GM19395 (cell line): ENCODE measurements around the gene AADACL4.

ENCODE experiments used
- ATAC-seq: cut with Tn5 transposase; IDR thresholded peaks from one replicate; pipeline ENCODE4 v1.9.1; 2021; ENCODE audit warnings: mild to moderate bottlenecking, moderate library complexity; ENCODE audit not compliant: unreplicated experiment

Gene AADACL4

DNA sequence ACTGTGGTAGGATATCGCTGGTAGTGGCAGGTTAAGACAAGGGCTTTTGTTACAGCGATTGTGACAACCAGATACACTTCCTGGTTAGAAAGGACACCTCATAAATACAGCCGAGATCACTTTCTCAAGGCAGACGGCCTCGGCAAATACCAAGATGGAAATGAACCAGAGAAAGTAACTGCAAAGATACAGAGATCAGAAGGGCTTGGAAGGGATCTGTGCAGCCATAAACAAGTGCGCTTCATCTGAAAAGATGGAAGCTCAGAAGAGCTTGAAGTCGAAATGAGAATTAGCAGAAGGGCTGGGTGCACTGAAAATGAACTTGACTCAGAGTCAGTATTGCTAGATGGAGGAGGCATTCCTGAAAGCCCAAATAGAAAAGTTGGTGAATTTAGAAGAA lies 32.9 kb upstream of the AADACL4 start:
- no peak for ATAC-seq

DNA sequence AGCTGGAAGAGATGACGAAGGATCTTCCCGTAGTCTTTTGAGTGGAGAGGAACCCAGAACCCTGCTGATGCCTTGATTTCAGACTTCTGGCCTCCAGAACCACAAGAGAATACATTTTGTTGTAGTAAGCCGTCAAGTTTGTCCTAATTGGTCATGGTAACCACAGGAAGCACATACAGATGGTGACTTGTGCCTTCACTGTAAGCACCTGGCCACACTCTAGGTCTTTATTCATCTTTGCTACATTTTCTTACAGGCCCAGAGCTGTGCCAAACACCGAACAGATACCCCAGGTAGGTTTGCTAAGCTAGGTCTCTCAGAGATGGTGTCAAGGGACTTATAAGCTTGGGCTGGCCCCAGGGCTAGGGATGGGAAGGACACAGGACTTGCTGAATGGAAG lies 30.7 kb upstream of the AADACL4 start:
- no peak for ATAC-seq

DNA sequence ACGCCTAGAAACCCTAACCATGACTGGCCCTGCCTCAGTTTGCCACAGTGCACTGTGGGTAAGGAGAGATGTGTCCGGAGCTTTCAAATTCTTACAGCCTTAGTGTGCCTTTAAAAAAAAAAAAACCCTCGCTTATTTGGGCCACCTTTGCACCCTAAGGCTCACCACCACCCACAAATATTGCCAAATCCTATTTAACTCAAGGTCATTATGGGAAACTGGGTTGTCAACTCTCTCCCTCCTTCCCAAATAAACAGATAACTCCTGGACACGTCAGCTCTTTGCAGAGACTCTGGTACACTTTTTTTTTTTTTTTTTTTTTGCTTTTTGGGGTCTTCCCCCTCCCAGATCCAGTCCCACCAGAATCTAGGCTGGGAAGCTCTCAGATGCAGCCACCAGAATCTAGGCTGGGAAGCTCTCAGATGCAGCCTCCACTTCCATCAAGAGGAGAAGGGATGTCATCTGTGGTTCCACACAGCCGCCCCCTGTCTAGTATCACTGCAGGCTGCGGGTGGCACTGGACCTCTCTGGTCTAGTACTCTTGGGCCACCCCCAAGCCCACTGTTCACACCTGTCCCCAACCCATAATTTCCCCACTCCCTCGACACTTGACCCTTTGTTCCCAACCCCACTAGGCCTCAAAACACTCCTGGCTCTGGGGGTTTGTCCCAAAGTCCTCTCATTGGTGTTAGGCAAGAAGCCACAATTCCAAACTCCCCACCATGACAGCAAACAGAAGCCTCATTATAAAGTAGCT lies 29.3 kb upstream of the AADACL4 start:
- no peak for ATAC-seq

DNA sequence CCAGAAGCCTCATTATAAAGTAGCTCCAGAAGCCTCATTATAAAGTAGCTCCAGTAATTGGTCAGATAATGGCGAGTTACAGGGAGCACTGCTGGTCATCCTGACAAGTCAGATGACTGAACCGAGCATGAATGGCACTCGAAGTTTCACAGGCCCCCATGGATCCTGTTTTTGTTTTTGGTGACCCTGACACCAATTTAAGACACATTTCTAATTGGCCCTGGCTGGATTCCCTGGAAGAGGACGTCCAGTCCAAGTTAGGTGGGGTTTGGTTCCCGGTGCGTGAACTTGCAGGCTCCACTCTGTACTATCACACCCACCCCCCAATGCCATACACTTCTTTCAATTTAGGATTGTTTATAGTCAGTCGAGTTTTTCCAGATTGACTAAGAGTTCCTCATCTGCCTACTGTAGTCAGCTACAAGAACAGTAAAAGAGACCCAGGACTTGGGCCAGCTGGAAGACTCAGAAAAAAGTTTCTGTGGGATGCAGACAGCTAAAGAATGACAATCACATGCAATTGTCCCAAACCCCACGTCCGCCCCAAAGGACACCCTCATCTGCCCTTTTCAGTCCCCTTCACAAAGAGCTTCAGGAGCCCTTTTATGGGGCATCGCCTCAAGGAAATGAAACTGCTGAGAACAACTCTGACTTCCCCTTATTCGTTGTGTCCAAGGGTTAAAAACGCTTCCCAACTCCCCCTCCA lies 28.6 kb upstream of the AADACL4 start:
- ATAC-seq: no peak

DNA sequence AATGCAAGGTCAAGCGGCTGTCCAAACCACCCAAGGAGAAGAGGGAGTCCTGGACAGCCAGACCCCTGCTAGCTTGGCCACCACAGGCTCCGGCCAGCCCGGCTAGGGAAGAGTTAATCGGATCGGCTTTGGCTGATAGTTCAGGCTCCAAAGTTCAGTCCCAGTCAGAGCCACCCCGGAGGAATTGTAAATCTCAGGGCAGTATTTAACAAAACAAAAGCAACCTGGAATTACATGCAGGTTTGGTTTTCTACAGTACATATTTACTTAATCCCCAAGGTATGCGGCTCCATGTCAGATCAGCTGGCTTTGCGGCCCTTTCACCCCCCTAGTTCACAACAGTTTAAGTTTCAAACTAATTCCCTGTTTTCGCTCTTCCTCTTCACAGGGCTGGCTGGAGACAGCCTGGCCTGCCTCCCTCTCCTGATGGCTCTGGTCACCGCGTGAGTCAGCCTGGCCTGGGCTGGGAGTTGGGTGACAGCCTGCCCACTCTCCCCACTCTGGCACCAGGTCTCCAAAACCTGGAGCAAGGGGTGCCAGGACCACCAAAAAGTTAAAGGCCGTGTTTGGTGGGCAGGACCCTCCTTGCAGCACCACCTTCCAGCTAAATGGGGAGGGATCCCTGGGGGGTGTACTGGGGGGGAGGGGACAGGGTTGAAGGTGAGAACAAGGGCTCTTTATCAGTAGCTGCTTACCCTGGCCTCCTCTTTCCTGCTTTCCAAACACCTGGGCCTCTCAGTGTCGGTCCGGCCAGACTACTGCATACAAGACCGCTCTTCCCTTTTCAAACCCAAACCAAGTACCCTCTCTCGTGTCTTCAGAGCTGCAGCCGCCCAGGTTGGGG lies 27.8 kb upstream of the AADACL4 start:
- no peak for ATAC-seq

DNA sequence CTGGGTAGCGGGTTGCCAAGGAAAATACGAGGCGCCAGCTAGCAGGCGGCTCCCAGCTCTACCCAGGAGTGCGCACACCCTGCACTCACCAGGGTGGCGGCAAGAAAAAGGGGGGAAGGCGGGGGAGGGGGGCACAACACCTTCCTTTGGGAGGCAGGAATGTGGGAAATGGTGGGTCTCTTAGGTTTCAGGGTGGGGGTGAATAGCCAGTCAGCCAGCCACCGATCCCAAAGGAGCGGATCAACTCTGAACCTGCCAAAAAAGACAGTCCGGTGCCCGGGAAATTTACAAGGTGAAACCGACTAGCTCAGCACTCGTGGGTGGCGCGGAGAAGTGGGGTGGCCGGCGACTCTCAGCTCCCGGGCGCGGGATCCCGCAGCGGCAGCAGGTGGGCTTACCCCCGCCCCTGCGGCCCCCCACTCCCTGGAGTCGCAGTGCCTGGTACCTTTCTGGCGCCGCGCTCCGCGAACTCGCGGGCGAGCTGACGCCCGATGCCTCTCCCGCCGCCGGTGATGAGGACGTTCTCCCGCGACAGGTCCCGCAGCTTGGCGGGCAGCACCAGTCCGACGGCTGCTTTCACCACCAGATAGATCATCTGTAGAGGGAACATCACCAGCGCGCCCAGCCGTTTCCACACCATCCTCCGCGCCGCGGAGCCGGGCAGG lies 27.0 kb upstream of the AADACL4 start:
- ATAC-seq: no peak

DNA sequence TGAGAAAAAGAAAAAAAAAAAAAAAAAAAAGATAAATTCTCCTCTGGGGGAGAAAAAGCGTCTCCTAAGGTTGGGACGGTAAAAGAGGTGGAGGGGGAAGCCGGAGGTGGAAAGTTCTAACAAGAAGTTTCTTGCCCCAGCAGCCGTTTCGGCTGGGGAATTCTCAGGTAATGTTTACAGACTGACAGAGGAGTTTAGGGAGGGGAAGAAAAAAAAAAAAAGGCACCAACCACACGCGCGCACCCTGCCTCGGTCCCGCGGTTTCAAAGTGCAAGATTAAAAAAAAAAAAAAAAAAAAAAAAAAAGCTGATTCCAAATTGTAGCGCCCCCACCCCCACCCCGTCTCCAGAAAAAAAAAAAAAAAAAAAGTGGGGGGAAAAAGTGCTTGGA lies 26.4 kb upstream of the AADACL4 start:
- ATAC-seq: no peak

DNA sequence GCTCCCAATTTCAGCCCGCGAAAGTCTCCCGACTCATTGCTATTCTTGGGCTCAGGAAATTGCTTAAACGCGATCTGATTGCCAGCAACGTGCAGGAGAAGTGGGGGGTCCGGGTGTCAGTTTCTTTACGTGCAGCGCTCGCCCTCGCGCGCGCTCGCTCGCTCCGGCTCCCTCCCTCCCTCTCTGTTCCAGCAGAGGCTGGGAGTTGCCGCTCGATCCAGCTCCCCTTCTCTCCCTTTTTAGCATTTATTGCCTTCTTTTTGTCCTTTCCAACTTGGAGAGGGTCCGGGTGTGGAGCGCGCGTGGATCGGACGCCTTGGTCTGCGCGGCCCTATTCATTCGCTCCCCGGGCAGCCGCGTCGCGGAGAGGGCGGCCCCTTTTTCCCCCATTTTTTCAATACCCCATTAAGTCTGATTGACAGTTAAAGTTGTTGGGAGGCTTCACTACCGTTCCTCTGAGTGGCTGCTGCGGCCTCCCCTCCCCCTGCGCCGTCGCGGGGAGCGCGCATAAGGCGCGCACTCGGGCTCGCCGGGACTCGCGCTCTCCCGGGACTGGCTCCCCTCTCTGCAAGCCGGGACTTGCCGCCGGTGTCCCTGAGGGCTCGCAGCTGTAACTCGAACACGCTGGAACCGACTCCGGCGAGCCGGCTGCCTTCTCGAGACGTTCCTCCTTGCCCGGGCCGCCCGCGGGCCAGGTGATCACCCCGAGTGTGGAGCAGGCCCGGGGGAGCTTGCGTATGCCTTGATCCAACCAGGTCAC lies 25.8 kb upstream of the AADACL4 start, which contains the start of gene DHRS3:
DHRS3 (minus strand) TSS at position 310 of the 760 bp plus-strand sequence. CDS start 862 bp downstream, outside the sequence.
- ATAC-seq: no peak

DNA sequence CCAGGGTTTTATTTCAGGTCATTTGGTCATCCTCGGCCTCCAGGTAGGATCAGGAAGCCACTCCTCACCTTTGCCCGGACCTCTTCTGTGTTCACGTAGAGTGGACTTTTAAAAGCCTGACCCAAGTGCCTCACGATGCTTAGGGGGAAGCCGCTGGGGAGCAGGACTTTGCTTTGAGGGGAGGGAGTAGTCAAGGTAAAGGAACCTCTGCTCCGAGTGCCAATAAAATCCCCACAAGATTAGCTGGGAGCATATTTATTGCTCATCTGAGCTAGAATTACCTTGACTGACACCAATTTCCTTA lies 25.3 kb upstream of the AADACL4 start:
- ATAC-seq: no peak

DNA sequence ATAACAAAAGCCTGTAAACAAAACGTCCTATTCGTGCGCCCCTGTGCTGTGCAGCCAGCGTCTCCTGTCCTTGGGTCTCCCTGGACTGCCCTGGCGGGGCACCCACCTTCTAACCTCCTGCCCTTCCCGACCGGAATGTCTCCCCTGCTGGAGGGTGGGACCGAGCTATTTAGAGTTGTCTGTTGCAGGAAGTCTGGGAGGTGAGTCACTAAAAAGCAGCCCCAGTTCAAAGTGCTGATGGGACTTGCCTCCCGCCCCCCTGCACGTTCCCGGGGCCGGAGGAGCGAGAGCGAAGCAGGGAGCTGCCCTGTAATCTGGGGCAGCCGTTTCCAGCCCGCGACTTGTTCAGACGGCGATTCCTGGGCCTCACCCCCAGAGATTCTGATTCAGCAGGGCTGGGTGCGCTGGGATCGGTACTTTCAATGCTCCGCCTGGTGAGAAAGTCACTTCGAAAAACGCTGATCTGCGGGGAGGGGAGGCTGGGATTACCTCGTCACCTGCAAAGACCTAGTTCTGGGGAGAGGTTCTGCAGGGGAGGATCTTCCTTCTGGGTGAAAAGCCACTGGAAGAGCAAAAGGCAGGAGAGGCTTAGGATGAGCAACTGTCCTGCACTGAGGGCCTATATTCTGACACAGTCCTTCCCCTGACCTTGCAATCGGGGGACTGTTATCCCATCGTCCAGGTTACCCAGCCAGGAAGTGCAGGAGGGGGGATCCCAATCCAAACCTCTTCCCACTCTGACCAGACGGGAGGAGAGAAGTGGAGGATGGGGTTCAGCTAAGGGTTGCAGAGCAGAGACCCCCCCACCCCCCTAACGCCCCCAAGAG lies 24.7 kb upstream of the AADACL4 start:
- no peak for ATAC-seq

DNA sequence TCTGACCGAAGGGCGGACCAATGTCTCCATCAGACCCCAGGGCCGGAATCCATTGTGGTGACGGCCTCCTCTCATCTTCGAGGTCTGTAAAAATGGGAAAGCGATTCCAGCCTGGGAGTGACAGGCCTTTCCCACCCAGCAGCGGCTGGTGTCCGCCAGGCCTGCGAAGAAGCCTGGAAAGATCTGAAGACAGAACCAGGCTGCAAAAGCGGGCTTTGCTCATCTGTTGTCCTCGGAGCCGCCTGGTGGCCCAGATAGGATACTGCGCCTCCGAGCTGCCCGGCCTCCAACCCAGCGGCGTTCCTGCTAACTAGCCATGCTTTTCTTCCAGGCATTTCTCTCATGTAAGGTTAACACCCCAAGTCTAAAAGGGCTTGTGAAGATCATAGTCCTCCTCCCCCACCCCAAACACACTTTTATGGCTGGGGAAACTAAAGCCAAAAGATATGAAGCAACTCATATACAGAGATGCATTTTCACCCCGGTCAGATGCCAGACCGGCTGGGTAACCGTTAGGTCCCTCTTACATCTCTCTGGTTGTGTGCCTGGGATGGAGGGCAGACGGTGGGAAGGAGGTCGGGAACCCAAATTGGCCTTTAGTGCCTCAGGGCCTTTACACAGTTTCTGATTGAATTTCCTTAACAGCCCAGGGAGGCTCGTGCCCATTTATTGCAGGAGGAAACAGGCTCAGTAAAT lies 23.9 kb upstream of the AADACL4 start:
- no peak for ATAC-seq

DNA sequence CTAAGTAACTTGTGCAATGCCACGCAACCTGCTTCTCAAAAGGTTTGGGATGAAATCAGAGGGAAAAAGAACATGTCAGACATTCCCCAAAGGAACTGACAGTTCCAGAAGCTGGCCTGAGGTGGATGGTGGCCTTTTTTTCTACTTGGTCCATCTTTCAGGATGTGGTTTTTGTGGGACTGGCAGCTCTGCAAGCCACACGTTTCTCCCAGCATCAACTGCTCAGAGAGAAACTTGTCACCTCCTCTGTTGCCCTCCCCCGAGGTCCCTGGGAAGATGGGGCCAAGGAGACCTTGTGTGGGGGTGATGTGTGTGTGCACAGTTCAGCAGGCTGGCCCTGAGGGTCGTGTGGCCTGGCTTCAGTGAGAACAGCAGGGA lies 23.4 kb upstream of the AADACL4 start:
- no peak for ATAC-seq

DNA sequence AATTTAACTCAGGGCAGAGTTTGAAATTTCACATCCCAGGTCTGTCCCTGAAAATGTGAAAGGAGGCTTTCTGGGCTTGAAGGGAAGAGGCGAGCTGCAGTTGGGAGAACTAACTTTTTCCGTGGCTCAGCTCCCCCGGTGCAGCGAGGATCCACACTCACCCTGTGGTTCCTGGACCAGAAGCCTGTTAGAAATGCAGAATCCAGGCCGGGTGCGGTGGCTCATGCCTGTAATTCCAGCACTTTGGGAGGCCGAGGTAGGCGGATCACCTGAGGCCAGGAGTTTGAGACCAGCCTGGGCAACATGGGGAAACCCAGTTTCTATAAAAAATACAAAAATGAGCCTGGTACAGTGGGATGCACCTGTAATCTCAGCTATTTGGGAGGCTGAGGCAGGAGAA lies 23.0 kb upstream of the AADACL4 start:
- no peak for ATAC-seq

DNA sequence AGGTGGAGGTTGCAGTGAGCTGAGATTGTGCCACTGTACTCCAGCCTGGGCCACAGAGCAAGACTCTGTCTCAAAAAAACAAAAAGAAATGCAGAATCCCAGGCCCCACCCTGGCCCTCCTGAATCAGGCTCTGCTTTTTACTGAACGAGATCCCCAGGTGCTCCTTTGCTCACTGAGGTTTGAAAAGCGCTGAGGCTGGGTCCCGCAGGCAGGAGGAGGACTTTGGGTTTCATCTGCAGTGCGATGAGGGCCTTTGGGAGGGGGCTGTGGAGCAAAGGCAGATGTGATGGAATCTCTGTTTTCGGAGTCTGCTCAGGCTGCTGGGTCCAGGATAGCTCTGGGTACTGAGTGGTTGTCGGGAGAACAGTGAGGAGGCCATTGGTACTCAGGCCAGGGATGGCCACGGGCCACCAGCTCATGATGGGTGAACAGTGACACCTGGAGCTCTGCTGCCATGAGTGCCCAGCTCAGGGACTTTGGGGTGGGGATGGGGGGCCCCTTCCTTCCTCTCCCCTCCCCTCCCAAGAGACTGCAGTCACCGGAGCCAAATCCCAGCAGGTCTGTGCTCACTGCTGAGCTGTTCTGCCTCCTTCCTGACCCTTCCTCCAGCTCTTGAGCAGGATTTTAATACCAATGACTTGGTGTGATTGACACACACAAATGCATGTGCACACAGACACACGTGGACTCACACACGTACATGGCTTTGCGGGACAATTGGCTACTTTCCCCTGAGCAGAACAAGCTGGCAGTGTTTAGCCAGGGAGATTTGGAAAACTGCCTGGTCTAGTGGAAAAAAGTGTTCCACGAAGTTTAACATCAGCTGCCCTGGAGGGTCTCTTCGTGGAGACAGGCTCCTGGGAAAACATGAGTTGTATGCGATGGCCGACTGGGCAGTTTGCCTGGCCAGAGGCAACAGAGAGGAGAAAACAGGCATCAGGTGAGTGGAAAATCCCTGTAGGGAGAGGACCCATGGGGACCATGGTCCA lies 22.2 kb upstream of the AADACL4 start:
- no peak for ATAC-seq

DNA sequence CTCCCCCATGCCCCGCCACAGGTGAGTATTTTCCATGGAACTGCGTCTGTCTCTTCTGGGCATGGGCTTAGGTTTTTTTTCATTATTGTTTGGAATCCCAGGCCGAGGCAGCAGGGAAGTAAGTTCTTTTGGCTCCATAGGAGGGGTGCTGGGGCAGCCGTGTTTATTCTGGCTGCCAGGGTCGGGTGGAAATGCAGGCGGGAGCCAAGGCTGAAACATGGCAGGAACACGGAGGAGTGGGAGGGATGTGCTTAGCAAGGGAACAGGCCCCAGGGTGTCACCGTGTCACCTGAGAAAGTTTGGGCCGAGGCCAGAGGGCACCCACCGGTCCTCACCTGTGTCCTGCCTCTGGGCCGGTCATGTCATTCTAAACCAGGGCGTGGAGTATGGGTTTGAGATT lies 21.4 kb upstream of the AADACL4 start:
- no peak for ATAC-seq

DNA sequence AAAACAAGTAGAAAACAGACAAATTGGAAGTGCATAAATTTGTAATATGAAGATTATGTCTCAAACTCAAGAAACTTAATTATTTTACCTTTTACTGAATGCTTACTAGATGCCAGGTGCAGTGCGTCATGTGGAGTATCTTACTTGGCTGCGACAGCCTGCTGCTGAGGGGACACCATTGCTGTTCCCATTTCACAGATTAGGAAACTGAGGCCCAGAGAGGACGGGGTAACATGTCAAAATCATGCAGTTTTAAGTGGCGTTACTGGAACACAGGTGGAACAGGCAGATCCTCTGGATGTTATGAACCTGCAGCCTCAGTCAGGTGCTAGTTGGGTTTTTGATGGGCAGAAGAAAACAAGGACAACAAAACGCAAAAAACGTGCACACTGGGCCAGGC lies 18.6 kb upstream of the AADACL4 start:
- no peak for ATAC-seq

DNA sequence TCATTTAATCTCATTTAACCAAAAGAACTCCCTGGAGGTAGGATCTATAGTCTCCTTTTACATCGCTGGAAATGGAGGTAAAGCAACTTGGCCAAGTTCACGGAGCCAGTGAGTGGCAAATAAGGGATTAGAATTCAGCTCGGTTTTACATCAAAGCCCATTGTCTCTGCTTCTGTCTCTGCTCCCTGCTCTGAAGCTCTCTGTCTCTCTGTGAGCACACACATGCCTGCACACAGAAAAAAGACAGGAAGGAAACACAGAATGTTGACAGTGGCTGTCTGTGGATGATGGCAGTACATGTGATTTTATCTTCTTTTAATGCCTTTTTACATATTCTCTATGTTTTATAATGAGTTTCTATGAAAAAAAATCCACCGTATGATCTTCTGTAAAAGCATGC lies 17.0 kb upstream of the AADACL4 start:
- no peak for ATAC-seq

DNA sequence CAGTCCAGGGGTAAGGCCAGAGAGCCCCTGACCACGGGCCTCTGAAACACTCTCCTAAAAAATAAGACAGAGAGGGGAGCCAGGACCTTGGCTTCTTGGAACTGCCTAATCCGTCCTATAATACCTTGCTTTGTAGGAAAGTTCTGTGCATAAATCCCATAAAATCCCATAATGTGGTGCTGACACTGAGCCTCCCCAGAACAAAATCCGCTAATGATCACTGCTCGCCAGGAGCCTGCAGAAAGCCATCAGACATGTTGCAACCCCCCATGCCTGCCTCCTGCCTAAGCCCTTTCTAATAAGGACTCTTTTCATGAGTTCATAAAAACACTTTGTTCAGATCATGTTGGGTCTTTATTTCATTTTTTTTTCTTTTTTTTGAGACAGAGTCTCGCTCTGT lies 16.6 kb upstream of the AADACL4 start:
- no peak for ATAC-seq
